Renal cortical epithelial cell (primary cell): Measurements from ENCODE around the gene LINC00237. TPM values are rescaled to one million over a fixed set of nuclear protein-coding genes. Genes with fewer than 3 reads are reported as not detected.

Experiments
- DNase-seq: peaks from one replicate; pipeline ENCODE4 v3.0.0-alpha.2; 2011; ENCODE audit warnings: low read depth
- total RNA-seq: library from RNA; depleted of rRNA; stranded (reverse); fragments of >200 nt; gene quantifications from 2 replicates; pipeline ENCODE4 v1.2.3, GENCODE V29; 2014

Gene LINC00237
- total RNA-seq, 1 donor from 2014 or later = not detected

DNA sequence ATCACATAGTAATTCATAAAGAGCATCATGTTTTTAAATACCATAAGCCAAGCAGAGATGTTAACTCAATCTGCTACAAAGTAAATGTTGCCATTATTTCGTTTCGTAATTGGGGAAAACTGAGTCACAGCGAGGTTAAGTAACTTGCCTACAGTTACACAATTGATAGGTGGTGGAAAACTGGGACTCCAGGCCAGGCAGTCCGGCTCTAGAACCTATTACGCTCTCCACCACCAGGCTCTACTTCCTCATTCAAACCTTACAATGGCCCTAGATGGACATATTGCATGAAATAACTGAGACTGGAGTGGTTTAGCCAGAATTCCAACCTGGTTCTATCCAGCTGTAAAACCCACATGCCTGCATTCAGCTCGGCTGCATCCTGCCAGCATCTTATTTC lies 58.2 kb downstream of the LINC00237 start:
- no peak for DNase-seq

DNA sequence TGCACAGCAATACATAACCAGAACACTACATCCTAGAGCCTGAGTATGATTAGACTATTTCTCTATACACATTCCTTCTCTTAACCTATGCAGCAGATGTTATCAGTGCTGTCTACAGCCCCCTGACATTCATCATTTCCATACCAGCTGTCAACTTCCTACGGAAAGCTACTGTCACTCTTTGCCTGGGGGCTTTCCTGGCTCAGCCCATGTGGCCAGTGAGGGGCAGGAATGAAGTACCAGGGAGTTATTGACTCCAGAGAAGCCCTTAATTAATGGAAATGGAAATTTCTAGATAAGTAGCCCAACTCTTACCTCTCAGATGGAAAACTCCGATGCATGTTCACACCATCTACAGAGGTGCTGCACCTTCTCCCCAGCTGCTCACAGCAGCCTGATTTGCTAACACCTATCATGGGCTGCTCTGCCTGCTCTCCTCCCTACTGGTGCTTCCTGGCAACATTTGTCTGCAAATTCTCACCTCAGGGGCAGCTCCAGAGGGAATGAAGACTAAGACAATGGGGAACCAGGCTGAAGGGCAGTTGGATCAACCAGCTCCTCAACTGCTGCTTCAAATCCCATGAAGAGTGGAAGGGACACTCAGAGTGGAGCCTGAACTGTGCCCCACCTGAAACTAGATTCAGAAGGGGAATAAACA lies 59.6 kb downstream of the LINC00237 start:
- DNase-seq = no peak

Other genes with a start within 250 kb of the LINC00237 start
- gene KIZ, start 19.7 kb upstream of the LINC00237 start, total RNA-seq = 3.3 and 20.4 TPM in 2 replicates
- 135 and 156 TPM in 2 replicates for gene XRN2, start 197.0 kb upstream of the LINC00237 start, total RNA-seq